Fibroblast of lung (primary cell): Measurements from ENCODE around the gene CSPG4. TPM values are rescaled to one million over a fixed set of nuclear protein-coding genes. Genes with fewer than 3 reads are reported as not detected.
"Not testable (repeated sequence)": the region's sequence is repeated elsewhere in the genome, so short reads cannot be mapped to it uniquely, and the experiment has no call there.

ENCODE experiments used
- DNase-seq, 2 donors: peaks; one replicate each; pipeline versions ENCODE4 v3.0.0 to v3.0.0-alpha.2; 2010; ENCODE audit warnings: low read depth in 2 of 2
- H2AFZ ChIP-seq: 2 replicates; pipeline ENCODE4 v1.5.1; 2012; ENCODE audit warnings: low read length, control low read depth, inconsistent platforms
- H3K27ac ChIP-seq: 2 replicates; pipeline ENCODE4 v1.5.1; 2011; ENCODE audit warnings: low read length, control low read depth; ENCODE audit not compliant: insufficient read depth
- H3K27me3 ChIP-seq: 2 replicates; pipeline ENCODE4 v1.5.1; 2011; ENCODE audit warnings: mild to moderate bottlenecking, low read length; ENCODE audit not compliant: control insufficient read depth, insufficient read depth
- H3K36me3 ChIP-seq: 2 replicates; pipeline ENCODE4 v1.5.1; 2011; ENCODE audit warnings: low read length; ENCODE audit not compliant: control insufficient read depth, insufficient read depth
- H3K4me1 ChIP-seq: 2 replicates; pipeline ENCODE4 v1.5.1; 2011; ENCODE audit warnings: low read length; ENCODE audit not compliant: control insufficient read depth, insufficient read depth; ENCODE audit errors: extremely low read depth
- H3K4me2 ChIP-seq: 2 replicates; pipeline ENCODE4 v1.5.1; 2011; ENCODE audit warnings: low read length, control low read depth; ENCODE audit not compliant: insufficient read depth; ENCODE audit errors: extremely low read depth
- H3K4me3 ChIP-seq, 4 experiments: fragments of 200-600 bp in 1 of 4; sonication (generic) in 1 of 4; replicated peaks in 1 of 4; 2 replicates each; pipeline ENCODE4 v1.5.1; 2011 to 2016; ENCODE audit warnings: low read length in 4 of 4, low read depth in 3 of 4, mild to moderate bottlenecking in 3 of 4, control low read depth in 2 of 4, inconsistent platforms in 1 of 4, mixed read lengths in 1 of 4; ENCODE audit not compliant: insufficient read depth in 1 of 4; ENCODE audit errors: control extremely low read depth in 1 of 4
- H3K79me2 ChIP-seq: 2 replicates; pipeline ENCODE4 v1.5.1; 2012; ENCODE audit warnings: mild to moderate bottlenecking, low read length, inconsistent platforms; ENCODE audit not compliant: control insufficient read depth, insufficient read depth
- H3K9ac ChIP-seq: 2 replicates; pipeline ENCODE4 v1.5.1; 2011; ENCODE audit warnings: mild to moderate bottlenecking, low read length, control low read depth; ENCODE audit not compliant: insufficient read depth
- H3K9me3 ChIP-seq: 2 replicates; pipeline ENCODE4 v1.5.1; 2012; ENCODE audit warnings: low read depth, low read length; ENCODE audit not compliant: control insufficient read depth, insufficient read depth
- H4K20me1 ChIP-seq: 2 replicates; pipeline ENCODE4 v1.5.1; 2011; ENCODE audit warnings: low read length; ENCODE audit not compliant: control insufficient read depth, insufficient read depth; ENCODE audit errors: extremely low read depth
- EZH2 ChIP-seq: IDR thresholded peaks from 2 replicates; pipeline ENCODE4 v1.5.1; 2012; ENCODE audit warnings: low read length, control low read depth, mild to moderate bottlenecking; ENCODE audit errors: missing control alignments
- polyA plus RNA-seq, 2 donors: library from polyadenylated mRNA; depleted of rRNA in 1 of 2; stranded (reverse) in 1 of 2; unstranded in 1 of 2; fragments of >200 nt; gene quantifications; 2 replicates each; pipeline ENCODE4 v1.2.1, GENCODE V29; 2011 to 2012; ENCODE audit warnings: missing spikeins in 1 of 2
- total RNA-seq: library from RNA; depleted of rRNA; stranded (reverse); fragments of >200 nt; gene quantifications from 2 replicates; pipeline ENCODE4 v1.2.1, GENCODE V29; 2014
- TF ChIP-seq, protein P1 (sequence below), 2 donors: IDR thresholded peaks in 1 of 2; conservative IDR thresholded peaks in 1 of 2; 1 replicate in 1 of 2; 2 replicates in 1 of 2; pipeline ENCODE4 v1.5.1; 2011 to 2012; ENCODE audit warnings: low read length in 2 of 2, control low read depth in 1 of 2, inconsistent platforms in 1 of 2, low read depth in 1 of 2, mild to moderate bottlenecking in 1 of 2

CSPG4 gene
- total and polyA plus RNA-seq, 2 donors (not counting 1 experiment from before 2014, with no cell fraction given) = 23.1 to 109 TPM

DNA sequence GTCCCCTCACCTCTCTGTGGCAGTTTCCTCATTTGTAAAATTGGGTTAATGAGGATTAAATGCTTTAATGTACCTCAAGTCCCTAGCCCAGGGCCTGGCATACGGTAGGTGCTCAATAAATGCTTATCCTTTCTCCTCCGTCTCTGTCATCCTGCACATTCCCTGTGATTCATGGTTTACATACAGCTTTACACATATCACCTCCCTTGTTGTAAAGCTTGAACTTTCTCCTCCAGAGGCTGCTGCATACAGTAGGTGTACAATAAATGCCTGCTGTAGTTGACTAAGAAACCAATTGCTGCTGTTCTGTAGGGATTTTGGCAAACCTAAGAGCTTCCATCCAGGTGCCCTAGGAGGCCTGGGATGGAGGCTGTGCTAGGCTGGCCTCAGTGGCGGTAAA lies 1.5 kb upstream of the CSPG4 start:
- TF ChIP-seq, protein P1, sequence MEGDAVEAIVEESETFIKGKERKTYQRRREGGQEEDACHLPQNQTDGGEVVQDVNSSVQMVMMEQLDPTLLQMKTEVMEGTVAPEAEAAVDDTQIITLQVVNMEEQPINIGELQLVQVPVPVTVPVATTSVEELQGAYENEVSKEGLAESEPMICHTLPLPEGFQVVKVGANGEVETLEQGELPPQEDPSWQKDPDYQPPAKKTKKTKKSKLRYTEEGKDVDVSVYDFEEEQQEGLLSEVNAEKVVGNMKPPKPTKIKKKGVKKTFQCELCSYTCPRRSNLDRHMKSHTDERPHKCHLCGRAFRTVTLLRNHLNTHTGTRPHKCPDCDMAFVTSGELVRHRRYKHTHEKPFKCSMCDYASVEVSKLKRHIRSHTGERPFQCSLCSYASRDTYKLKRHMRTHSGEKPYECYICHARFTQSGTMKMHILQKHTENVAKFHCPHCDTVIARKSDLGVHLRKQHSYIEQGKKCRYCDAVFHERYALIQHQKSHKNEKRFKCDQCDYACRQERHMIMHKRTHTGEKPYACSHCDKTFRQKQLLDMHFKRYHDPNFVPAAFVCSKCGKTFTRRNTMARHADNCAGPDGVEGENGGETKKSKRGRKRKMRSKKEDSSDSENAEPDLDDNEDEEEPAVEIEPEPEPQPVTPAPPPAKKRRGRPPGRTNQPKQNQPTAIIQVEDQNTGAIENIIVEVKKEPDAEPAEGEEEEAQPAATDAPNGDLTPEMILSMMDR (conservative IDR thresholded peaks at IDR 0.05 in 1 of 2, IDR thresholded peaks at IDR 0.05 in 1 of 2; ENCODE audit: low read depth in 1 of 2, low read length in 2 of 2) = no peak
- no peaks in the 10 kb centered on the region for H3K9me3 ChIP-seq
- no peaks in the 10 kb centered on the region for H4K20me1 ChIP-seq
- no peak overlapping the region for H2AFZ ChIP-seq
- H3K4me2 ChIP-seq = no peak overlapping the region
- DNase-seq = no peak
- H3K36me3 ChIP-seq = no peaks in the 10 kb centered on the region
- no peaks in the 10 kb centered on the region for H3K27me3 ChIP-seq
- no peak overlapping the region for H3K9ac ChIP-seq
- H3K4me1 ChIP-seq = peaks cover 30% of the 10 kb centered on the region
- H3K4me3 ChIP-seq = no peak overlapping the region
- H3K79me2 ChIP-seq = peaks cover 18% of the 10 kb centered on the region
- H3K27ac ChIP-seq = no peak overlapping the region

DNA sequence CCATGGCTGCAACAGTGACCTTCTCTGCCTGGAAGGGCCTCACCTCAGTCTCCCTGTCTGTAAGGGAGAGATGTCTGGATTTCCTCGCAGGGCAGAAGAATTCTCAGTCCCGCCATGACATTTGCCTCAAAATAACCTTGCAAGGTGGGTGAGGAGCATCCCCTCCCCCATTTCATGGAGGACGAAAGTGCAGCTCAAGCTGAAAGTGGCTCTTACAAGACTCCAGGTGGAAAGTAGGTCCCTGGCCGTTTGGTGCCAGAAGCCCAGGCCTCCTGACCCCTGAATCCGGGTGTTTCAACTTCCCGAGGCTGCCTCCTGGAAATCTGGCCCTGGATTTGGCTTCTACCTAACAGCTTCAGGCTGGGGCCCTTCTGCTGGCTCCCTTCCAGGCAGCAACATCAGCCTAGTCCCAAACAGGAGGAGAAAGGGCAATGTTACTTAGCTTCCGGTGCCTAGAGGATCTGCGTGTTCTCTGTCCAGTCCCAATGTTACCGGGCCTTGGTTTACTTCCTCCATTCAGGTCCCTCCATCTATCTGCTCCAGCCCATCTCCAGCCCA lies 769 bp upstream of the CSPG4 start:
- Histone ChIP-seq H3K9ac (no peak overlapping the region), H3K9me3 (no peaks in the 10 kb centered on the region), H2AFZ (peak overlapping the region; percentile 35), H3K27ac (no peak overlapping the region), H3K4me2 (peak overlapping the region; percentile 36), H3K79me2 (peaks cover 26% of the 10 kb centered on the region), H3K4me3 (peak overlapping the region in 1 of 4 experiments; percentile 92), H3K4me1 (peaks cover 31% of the 10 kb centered on the region), H4K20me1 (no peaks in the 10 kb centered on the region), H3K36me3 (no peaks in the 10 kb centered on the region), H3K27me3 (no peaks in the 10 kb centered on the region)
- DNase-seq = peak; percentile 43 to 70
- TF ChIP-seq EZH2 = no peak
- TF ChIP-seq, protein P1 (conservative IDR thresholded peaks at IDR 0.05 in 1 of 2, IDR thresholded peaks at IDR 0.05 in 1 of 2; ENCODE audit: low read depth in 1 of 2, low read length in 2 of 2) = no peak

DNA sequence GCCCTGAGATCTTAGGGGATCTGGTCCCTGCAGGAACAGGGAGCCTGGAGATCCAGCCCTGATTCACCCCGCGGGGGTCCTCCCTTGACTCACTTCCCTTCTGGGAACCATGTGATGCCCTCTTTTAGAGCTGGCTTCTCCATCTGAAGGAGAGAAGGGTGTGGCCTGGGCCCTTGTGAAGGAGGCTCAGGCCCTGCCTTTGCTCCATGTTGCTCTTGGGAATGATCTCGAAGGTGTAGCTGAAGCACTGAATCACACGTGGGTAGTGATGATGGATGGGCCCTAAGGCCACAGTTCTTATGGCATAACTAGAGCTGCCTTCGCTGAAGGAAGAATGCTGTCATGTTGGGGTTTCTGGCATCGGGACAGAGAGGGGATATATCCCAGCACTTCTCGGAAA lies 1.2 kb downstream of the CSPG4 start:
- Histone ChIP-seq H3K4me2 (peak overlapping the region; percentile 21), H3K4me3 (peak overlapping the region in 3 of 4 experiments; percentile 3 to 92 (median 52)), H3K4me1 (peaks cover 25% of the 10 kb centered on the region), H3K79me2 (peaks cover 34% of the 10 kb centered on the region)
- not testable (repeated sequence) for H3K9me3 ChIP-seq, H4K20me1 ChIP-seq, H3K27ac ChIP-seq, H3K27me3 ChIP-seq, H2AFZ ChIP-seq, H3K9ac ChIP-seq, H3K36me3 ChIP-seq
- peak; percentile 47 to 81 for DNase-seq

DNA sequence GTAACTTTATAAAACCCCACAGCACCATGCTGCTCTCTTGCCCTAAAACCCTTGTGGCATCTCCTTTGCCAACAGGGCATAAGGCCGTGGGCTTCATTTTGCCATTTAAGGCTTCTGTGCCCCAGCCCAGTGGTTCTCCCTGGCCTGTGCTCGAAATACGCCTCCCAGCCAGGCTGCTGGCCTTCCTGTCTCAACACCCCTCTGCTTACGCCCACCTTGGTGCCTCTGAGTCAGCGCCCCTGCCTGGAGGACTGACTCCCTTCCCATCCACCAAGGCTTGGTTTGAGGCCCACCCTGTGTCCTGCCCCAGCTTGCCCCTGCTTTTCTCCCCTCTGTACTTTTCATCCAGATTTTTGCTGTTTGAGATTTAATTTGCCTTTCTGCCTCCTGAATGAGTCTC lies 1.8 kb downstream of the CSPG4 start:
- H3K27me3 ChIP-seq, H3K27ac ChIP-seq, H4K20me1 ChIP-seq, H3K4me2 ChIP-seq, H3K9ac ChIP-seq, H3K9me3 ChIP-seq, H2AFZ ChIP-seq, H3K4me3 ChIP-seq, H3K36me3 ChIP-seq: not testable (repeated sequence)
- H3K4me1 ChIP-seq = peaks cover 27% of the 10 kb centered on the region
- DNase-seq = peak in 1 of 2 donors; percentile 61
- peaks cover 39% of the 10 kb centered on the region for H3K79me2 ChIP-seq

DNA sequence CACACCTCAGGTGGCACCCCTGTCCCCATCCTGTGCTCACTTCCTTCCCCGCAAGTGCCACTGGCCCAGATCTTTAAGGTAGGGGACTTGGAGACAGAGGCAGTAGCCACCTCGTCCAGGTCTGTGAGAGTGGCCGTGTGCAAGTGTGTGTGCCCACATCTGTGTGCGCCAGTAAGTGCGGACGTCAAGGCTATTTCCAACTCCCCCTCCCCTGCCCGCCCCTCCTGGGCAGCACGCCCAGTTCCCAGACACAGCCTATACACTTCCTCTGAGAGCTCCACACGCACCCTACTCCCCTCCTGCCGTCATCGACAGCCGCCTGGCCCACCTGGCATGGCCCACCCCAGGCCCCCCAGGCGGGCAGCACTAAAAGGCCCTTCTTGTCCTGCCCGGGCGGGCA lies 3.2 kb downstream of the CSPG4 start:
- peaks cover 33% of the 10 kb centered on the region for H3K4me1 ChIP-seq
- H2AFZ ChIP-seq, H3K36me3 ChIP-seq, H3K9me3 ChIP-seq, H3K27me3 ChIP-seq, H4K20me1 ChIP-seq: not testable (repeated sequence)
- H3K27ac ChIP-seq = peak overlapping the region; percentile 65
- peak overlapping the region in 2 of 4 experiments; percentile 29 to 38 for H3K4me3 ChIP-seq
- peak; percentile 76 to 84 for DNase-seq
- peak overlapping the region; percentile 68 for H3K4me2 ChIP-seq
- peaks cover 50% of the 10 kb centered on the region for H3K79me2 ChIP-seq
- peak overlapping the region; percentile 53 for H3K9ac ChIP-seq
